GM12878 (cell line): ENCODE results near the gene KIAA0408. TPM values are rescaled to one million over a fixed set of nuclear protein-coding genes. Genes with fewer than 3 reads are reported as not detected.

Experiments used
- ATF7 ChIP-seq: fragments of 450-650 bp; IDR thresholded peaks from 2 replicates; pipeline ENCODE4 v1.6.1; 2016; ENCODE audit warnings: low read depth, mild to moderate bottlenecking
- CBFB ChIP-seq: IDR thresholded peaks from 2 replicates; pipeline ENCODE4 v1.6.1; 2016; ENCODE audit warnings: antibody characterized with exemption, low read depth
- CBX3 ChIP-seq: fragments of 200-600 bp; sonication (generic); IDR thresholded peaks from 2 replicates; pipeline ENCODE4 v1.6.1; 2016; ENCODE audit warnings: low read depth, borderline replicate concordance
- EGR1 ChIP-seq, 2 experiments: IDR thresholded peaks; 1 replicate in 1 of 2; 2 replicates in 1 of 2; pipeline ENCODE4 v1.6.1; 2011 to 2012; ENCODE audit warnings: low read depth in 2 of 2, low read length in 2 of 2, borderline replicate concordance in 1 of 2, mild to moderate bottlenecking in 1 of 2, moderate library complexity in 1 of 2
- HDAC6 ChIP-seq: fragments of 200-600 bp; sonication (generic); IDR thresholded peaks from one replicate; pipeline ENCODE4 v1.8.0; 2017; ENCODE audit warnings: antibody characterized with exemption; ENCODE audit not compliant: unreplicated experiment
- KAT2A ChIP-seq: conservative IDR thresholded peaks from 2 replicates; pipeline ENCODE4 v1.6.1; 2011; ENCODE audit warnings: low read depth, low read length; ENCODE audit not compliant: control insufficient read depth
- MYB ChIP-seq: fragments of 150-350 bp; IDR thresholded peaks from 2 replicates; pipeline ENCODE4 v1.6.1; 2014; ENCODE audit warnings: mild to moderate bottlenecking, low read depth, low read length, borderline replicate concordance
- NFIC ChIP-seq: IDR thresholded peaks from 2 replicates; pipeline ENCODE4 v1.6.1; 2012; ENCODE audit warnings: low read depth, mild to moderate bottlenecking, inconsistent platforms, low read length, moderate library complexity
- NFYB ChIP-seq: IDR thresholded peaks from 2 replicates; pipeline ENCODE4 v1.6.1; 2011; ENCODE audit warnings: low read depth, mild to moderate bottlenecking, low read length, improper control_type of control experiment, moderate library complexity; ENCODE audit not compliant: insufficient read depth
- PAX8 ChIP-seq: fragments of 450-650 bp; IDR thresholded peaks from 2 replicates; pipeline ENCODE4 v1.6.1; 2017; ENCODE audit warnings: mild to moderate bottlenecking, moderate library complexity
- PML ChIP-seq: IDR thresholded peaks from 2 replicates; pipeline ENCODE4 v1.6.1; 2012; ENCODE audit warnings: low read length, inconsistent platforms
- RELA ChIP-seq: fragments of 450-650 bp; IDR thresholded peaks from 2 replicates; pipeline ENCODE4 v1.8.0; 2014; ENCODE audit warnings: borderline replicate concordance; ENCODE audit not compliant: partially characterized antibody
- SIX5 ChIP-seq: IDR thresholded peaks from 2 replicates; pipeline ENCODE4 v1.6.1; 2011; ENCODE audit warnings: mild to moderate bottlenecking, low read depth, low read length, moderate library complexity; ENCODE audit not compliant: severe bottlenecking
- SPI1 ChIP-seq: IDR thresholded peaks from 2 replicates; pipeline ENCODE4 v1.6.1; 2011; ENCODE audit warnings: low read depth, mild to moderate bottlenecking, low read length, moderate library complexity, borderline replicate concordance; ENCODE audit not compliant: insufficient read depth
- SRF ChIP-seq, 2 experiments: IDR thresholded peaks; 2 replicates each; pipeline ENCODE4 v1.6.1; 2011; ENCODE audit warnings: low read depth in 2 of 2, low read length in 2 of 2, mild to moderate bottlenecking in 1 of 2, moderate library complexity in 1 of 2
- SUPT20H ChIP-seq: IDR thresholded peaks from 2 replicates; pipeline ENCODE4 v1.6.1; 2011; ENCODE audit warnings: low read depth, mild to moderate bottlenecking, low read length, moderate library complexity, borderline replicate concordance; ENCODE audit not compliant: control insufficient read depth
- ZBTB33 ChIP-seq: fragments of 450-650 bp; IDR thresholded peaks from 2 replicates; pipeline ENCODE4 v1.6.1; 2017; ENCODE audit warnings: mild to moderate bottlenecking
- ZNF207 ChIP-seq: fragments of 450-650 bp; IDR thresholded peaks from 2 replicates; pipeline ENCODE4 v1.6.1; 2014; ENCODE audit warnings: antibody characterized with exemption, mild to moderate bottlenecking, borderline replicate concordance
- ZNF622 ChIP-seq: fragments of 450-650 bp; IDR thresholded peaks from 2 replicates; pipeline ENCODE4 v1.6.1; 2017; ENCODE audit warnings: mild to moderate bottlenecking, inconsistent platforms
- polyA plus RNA-seq, 11 experiments: library from polyadenylated mRNA; depleted of rRNA in 4 of 11; unstranded in 6 of 11; stranded (reverse) in 5 of 11; fragments of >200 nt; fragmentation: Nextera tagmentation in 4 of 11; fragmentation: Illumina TruSeq in 1 of 11; extraction: Ambion mirVana in 4 of 11; extraction: Trizol in 1 of 11; gene quantifications; 1 replicate in 1 of 11; 2 replicates in 10 of 11; pipeline versions ENCODE4 v1.2.1 to v1.2.3, GENCODE V29; 2011 to 2016; ENCODE audit warnings: inconsistent platforms in 2 of 11, missing spikeins in 2 of 11, low read depth in 1 of 11
- total RNA-seq, 4 experiments: library from RNA; depleted of rRNA in 3 of 4; stranded (reverse); fragments of >200 nt in 3 of 4; fragmentation: Illumina TruSeq in 1 of 4; extraction: Trizol in 1 of 4; gene quantifications; 2 replicates each; pipeline versions ENCODE4 v1.2.1 to v1.2.3, GENCODE V29; 2013 to 2021
- TF ChIP-seq, protein P1 (sequence below): IDR thresholded peaks from 2 replicates; pipeline ENCODE4 v1.6.1; 2012; ENCODE audit warnings: low read depth, low read length, improper control_type of control experiment
- TF ChIP-seq, protein P2 (sequence below): IDR thresholded peaks from 2 replicates; pipeline ENCODE4 v1.6.1; 2011; ENCODE audit warnings: low read depth, low read length, improper control_type of control experiment, borderline replicate concordance
- TF ChIP-seq, protein P3 (sequence below): IDR thresholded peaks from 2 replicates; pipeline ENCODE4 v1.6.1; 2011; ENCODE audit warnings: borderline replicate concordance, low read depth, mild to moderate bottlenecking, moderate library complexity, low read length; ENCODE audit not compliant: insufficient read depth, poor library complexity, severe bottlenecking
- TF ChIP-seq, protein P4 (sequence below): fragments of 450-650 bp; IDR thresholded peaks from 2 replicates; pipeline ENCODE4 v1.6.1; 2018; ENCODE audit warnings: mild to moderate bottlenecking, low read depth, moderate library complexity; ENCODE audit not compliant: partially characterized antibody

KIAA0408 gene
- total and polyA plus RNA-seq, 10 of the 15 experiments (the other 5 are each of a cell fraction or from before 2014, with no cell fraction given), result 0.03 to 0.30 (median 0.06) TPM; not detected in 4

- TF ChIP-seq, protein P1, sequence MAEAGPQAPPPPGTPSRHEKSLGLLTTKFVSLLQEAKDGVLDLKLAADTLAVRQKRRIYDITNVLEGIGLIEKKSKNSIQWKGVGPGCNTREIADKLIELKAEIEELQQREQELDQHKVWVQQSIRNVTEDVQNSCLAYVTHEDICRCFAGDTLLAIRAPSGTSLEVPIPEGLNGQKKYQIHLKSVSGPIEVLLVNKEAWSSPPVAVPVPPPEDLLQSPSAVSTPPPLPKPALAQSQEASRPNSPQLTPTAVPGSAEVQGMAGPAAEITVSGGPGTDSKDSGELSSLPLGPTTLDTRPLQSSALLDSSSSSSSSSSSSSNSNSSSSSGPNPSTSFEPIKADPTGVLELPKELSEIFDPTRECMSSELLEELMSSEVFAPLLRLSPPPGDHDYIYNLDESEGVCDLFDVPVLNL, result no peak
- TF ChIP-seq KAT2A (no peak), NFYB (no peak), SPI1 (peak; percentile 56; the same call in 1 of the 2 replicates), MYB (no peak), PAX8 (no peak), HDAC6 (no peak), NFIC (no peak), SIX5 (no peak), SUPT20H (no peak), EGR1 (IDR thresholded peaks at IDR 0.05; ENCODE audit: borderline replicate concordance in 1 of 2, low read depth in 2 of 2, low read length in 2 of 2) (no peak), SRF (IDR thresholded peaks at IDR 0.05; ENCODE audit: low read depth in 2 of 2, low read length in 2 of 2) (no peak), RELA (no peak), CBFB (no peak), CBX3 (no peak), ZBTB33 (no peak), ATF7 (peak; percentile 64; the same call in 1 of the 2 replicates), ZNF207 (no peak), PML (no peak), ZNF622 (no peak)
- TF ChIP-seq, protein P2, sequence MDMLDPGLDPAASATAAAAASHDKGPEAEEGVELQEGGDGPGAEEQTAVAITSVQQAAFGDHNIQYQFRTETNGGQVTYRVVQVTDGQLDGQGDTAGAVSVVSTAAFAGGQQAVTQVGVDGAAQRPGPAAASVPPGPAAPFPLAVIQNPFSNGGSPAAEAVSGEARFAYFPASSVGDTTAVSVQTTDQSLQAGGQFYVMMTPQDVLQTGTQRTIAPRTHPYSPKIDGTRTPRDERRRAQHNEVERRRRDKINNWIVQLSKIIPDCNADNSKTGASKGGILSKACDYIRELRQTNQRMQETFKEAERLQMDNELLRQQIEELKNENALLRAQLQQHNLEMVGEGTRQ, result no peak
- TF ChIP-seq, protein P3, sequence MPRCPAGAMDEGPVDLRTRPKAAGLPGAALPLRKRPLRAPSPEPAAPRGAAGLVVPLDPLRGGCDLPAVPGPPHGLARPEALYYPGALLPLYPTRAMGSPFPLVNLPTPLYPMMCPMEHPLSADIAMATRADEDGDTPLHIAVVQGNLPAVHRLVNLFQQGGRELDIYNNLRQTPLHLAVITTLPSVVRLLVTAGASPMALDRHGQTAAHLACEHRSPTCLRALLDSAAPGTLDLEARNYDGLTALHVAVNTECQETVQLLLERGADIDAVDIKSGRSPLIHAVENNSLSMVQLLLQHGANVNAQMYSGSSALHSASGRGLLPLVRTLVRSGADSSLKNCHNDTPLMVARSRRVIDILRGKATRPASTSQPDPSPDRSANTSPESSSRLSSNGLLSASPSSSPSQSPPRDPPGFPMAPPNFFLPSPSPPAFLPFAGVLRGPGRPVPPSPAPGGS, result peak; percentile 37
- TF ChIP-seq, protein P4, sequence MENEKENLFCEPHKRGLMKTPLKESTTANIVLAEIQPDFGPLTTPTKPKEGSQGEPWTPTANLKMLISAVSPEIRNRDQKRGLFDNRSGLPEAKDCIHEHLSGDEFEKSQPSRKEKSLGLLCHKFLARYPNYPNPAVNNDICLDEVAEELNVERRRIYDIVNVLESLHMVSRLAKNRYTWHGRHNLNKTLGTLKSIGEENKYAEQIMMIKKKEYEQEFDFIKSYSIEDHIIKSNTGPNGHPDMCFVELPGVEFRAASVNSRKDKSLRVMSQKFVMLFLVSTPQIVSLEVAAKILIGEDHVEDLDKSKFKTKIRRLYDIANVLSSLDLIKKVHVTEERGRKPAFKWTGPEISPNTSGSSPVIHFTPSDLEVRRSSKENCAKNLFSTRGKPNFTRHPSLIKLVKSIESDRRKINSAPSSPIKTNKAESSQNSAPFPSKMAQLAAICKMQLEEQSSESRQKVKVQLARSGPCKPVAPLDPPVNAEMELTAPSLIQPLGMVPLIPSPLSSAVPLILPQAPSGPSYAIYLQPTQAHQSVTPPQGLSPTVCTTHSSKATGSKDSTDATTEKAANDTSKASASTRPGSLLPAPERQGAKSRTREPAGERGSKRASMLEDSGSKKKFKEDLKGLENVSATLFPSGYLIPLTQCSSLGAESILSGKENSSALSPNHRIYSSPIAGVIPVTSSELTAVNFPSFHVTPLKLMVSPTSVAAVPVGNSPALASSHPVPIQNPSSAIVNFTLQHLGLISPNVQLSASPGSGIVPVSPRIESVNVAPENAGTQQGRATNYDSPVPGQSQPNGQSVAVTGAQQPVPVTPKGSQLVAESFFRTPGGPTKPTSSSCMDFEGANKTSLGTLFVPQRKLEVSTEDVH, result no peak
These were observed 38.6 kb downstream of the KIAA0408 start (continued) for GRCh38 chr6:127420556-127420955.
